IPS DF 6.9 (cell line): ENCODE results near the gene BIRC7.
A peak's percentile ranks its signal among the peaks of the same experiment; 100 is the strongest.

Experiments
- DNase-seq: peaks from one replicate; pipeline ENCODE4 v3.0.0-alpha.2; 2013; ENCODE audit warnings: low read depth, low spot score
- H3K27ac ChIP-seq: one replicate; pipeline ENCODE4 v1.5.1; 2013; ENCODE audit warnings: low read length, control low read depth
- H3K27me3 ChIP-seq: 2 replicates; pipeline ENCODE4 v1.6.1; 2013; ENCODE audit warnings: mild to moderate bottlenecking, low read length; ENCODE audit not compliant: control insufficient read depth, insufficient read depth
- H3K36me3 ChIP-seq: 2 replicates; pipeline ENCODE4 v1.6.1; 2013; ENCODE audit warnings: low read length; ENCODE audit not compliant: control insufficient read depth, insufficient read depth
- H3K4me1 ChIP-seq: 2 replicates; pipeline ENCODE4 v1.6.1; 2013; ENCODE audit warnings: low read length; ENCODE audit not compliant: control insufficient read depth, insufficient read depth
- H3K4me3 ChIP-seq: 2 replicates; pipeline ENCODE4 v1.5.1; 2013; ENCODE audit warnings: mild to moderate bottlenecking, low read length
- H3K9me3 ChIP-seq: 2 replicates; pipeline ENCODE4 v1.6.1; 2013; ENCODE audit warnings: low read length, inconsistent platforms; ENCODE audit not compliant: control insufficient read depth, insufficient read depth
- WGBS: extraction: QIAGEN DNeasy Blood & Tissue Kit; methylation state at CpG from one replicate; pipeline ENCODE4 v1.1.7; 2013; ENCODE audit warnings: mixed read lengths, missing lambda C conversion rate; ENCODE audit not compliant: insufficient read length, insufficient coverage; 5-methylcytosine and 5-hydroxymethylcytosine counted together

Gene BIRC7

GRCh38 chr20:63264000-63264399, 28.3 kb downstream of the BIRC7 start:
- Histone ChIP-seq H3K9me3 (no peaks in the 10 kb centered on the region), H3K4me3 (no peak overlapping the region), H3K27ac (no peak overlapping the region), H3K4me1 (no peaks in the 10 kb centered on the region; the same call in 1 of the 2 replicates), H3K36me3 (peaks cover 3% of the 10 kb centered on the region; the same call in 1 of the 2 replicates), H3K27me3 (no peaks in the 10 kb centered on the region)
- no peak for DNase-seq
- no CpG with 5 or more reads among the region's 10 CpGs for WGBS

- WGBS, result no CpG with 5 or more reads among the region's 14 CpGs
- no peak for DNase-seq
- Histone ChIP-seq H3K27ac (no peak overlapping the region), H3K36me3 (peaks cover 3% of the 10 kb centered on the region; the same call in 1 of the 2 replicates), H3K4me3 (no peak overlapping the region), H3K27me3 (no peaks in the 10 kb centered on the region), H3K4me1 (no peaks in the 10 kb centered on the region; the same call in 1 of the 2 replicates), H3K9me3 (no peaks in the 10 kb centered on the region)
These were observed 28.8 kb downstream of the BIRC7 start for GRCh38 chr20:63264519-63264918.

DNA sequence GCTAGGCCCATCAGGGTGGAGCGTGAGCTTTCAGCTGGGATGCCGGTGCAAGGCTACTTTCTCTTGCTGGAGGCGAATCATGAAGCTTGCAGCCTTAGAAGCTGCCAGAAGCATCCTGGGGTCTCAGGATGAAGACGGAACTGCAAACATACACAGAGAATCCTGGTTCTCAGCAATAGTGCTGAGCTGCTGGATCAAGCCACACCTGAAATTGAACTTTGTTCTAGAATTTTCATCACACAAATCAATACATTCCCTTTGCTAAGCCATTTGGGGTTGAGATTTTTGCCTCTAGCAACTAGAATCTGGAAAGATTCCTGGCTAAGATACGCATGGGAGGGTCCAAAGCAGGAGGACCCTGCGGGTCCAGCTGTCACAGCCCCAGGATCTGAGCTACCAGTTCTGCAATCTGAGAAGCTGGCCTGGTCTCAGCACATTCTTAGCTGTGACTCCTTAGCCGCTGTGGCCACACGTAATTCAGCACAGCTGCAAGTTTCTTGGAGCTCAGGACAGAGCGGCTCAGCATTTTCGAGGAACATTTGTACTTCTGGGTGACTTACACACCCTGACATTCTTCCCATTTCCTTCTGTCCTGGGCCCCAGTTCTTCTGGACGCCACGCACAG, 30.3 kb downstream of the BIRC7 start:
- Histone ChIP-seq H3K36me3 (no peaks in the 10 kb centered on the region; the same call in 1 of the 2 replicates), H3K27ac (no peak overlapping the region), H3K4me1 (no peaks in the 10 kb centered on the region; the same call in 1 of the 2 replicates), H3K4me3 (no peak overlapping the region), H3K27me3 (no peaks in the 10 kb centered on the region), H3K9me3 (no peaks in the 10 kb centered on the region)
- WGBS, result no CpG with 5 or more reads among the region's 12 CpGs
- no peak for DNase-seq

DNA sequence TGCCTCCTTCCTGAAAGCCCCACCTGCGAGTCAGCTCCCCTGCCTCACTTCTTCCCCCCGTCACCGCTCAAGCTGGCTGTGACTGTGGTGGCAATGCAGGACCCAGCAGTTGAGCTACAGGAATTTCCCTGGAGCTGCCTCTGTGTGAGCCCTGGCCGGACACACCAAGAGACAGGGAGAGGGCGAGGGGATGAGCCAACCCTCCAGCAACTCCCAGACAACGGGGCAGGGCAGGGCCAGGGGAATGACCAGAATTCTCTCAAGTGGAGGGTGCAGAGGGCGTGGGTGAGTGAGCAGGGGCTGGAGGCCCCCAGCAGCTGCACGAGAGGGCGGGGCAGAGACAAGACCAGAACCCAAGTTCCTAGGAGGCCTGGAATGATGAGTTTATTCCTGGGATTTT, 32.0 kb downstream of the BIRC7 start:
- Histone ChIP-seq H3K36me3 (no peaks in the 10 kb centered on the region), H3K27me3 (no peaks in the 10 kb centered on the region), H3K4me3 (no peak overlapping the region), H3K4me1 (no peaks in the 10 kb centered on the region; the same call in 1 of the 2 replicates), H3K27ac (no peak overlapping the region), H3K9me3 (no peaks in the 10 kb centered on the region)
- no peak for DNase-seq
- no CpG with 5 or more reads among the region's 9 CpGs for WGBS

GRCh38 chr20:63268256-63268655, 32.6 kb downstream of the BIRC7 start:
- no peaks in the 10 kb centered on the region for H3K27me3 ChIP-seq
- H3K9me3 ChIP-seq, result no peaks in the 10 kb centered on the region
- H3K36me3 ChIP-seq, result no peaks in the 10 kb centered on the region
- H3K4me3 ChIP-seq, result no peak overlapping the region
- no peak for DNase-seq
- WGBS, result no CpG with 5 or more reads among the region's 7 CpGs
- no peak overlapping the region for H3K27ac ChIP-seq
- no peaks in the 10 kb centered on the region for H3K4me1 ChIP-seq

DNA sequence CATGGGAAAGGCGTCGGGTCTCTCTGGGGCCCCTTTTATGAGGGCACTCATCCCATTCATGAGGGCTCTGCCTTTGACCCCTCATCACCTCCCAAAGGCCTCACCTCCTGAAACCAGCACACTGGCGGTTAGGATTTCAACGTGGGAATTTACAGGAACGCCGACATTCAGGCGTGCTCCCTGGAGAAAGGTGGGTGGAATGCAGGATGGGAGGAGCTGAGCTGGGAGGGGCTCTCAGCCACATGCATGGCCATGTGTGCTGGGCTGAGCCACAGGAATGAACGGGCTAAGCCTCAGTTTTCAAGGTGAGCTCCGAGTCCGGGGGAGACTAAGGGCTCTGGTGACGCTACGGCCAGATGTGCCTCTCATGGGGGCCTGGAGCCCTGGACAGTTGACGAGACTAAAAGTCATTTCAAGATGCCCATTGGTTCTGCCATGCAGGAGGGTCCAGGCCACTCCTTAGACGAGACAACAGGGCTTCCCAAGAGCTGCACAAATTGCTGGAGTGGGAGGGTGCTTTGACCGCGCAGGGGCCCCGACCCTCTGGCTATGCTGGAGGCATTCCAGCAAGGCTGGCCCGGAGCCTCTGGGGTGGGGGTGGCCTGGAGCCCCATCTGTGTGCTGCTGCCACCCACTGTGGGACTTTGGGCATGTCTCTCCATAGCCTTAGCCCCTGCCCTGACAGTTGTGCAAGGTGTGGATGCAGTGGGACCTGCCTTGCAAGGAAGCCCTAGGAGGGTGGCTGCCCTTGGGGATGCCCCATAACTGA, 33.1 kb downstream of the BIRC7 start:
- Histone ChIP-seq H3K4me1 (no peaks in the 10 kb centered on the region), H3K27ac (no peak overlapping the region), H3K27me3 (no peaks in the 10 kb centered on the region), H3K9me3 (no peaks in the 10 kb centered on the region), H3K4me3 (no peak overlapping the region), H3K36me3 (no peaks in the 10 kb centered on the region)
- DNase-seq, result no peak
- WGBS, result no CpG with 5 or more reads among the region's 18 CpGs

- H3K4me1 ChIP-seq, result 0 out of 2 replicates have a peak, but pooled peaks cover 1% of the 10 kb centered on the region
- no peak overlapping the region for H3K27ac ChIP-seq
- no peak for DNase-seq
- H3K4me3 ChIP-seq, result no peak overlapping the region
- WGBS, result no CpG with 5 or more reads among the region's 9 CpGs
- no peaks in the 10 kb centered on the region for H3K36me3 ChIP-seq
- H3K9me3 ChIP-seq, result no peaks in the 10 kb centered on the region
- no peaks in the 10 kb centered on the region for H3K27me3 ChIP-seq
These were observed 34.0 kb downstream of the BIRC7 start for GRCh38 chr20:63269724-63270123.

- H3K27ac ChIP-seq, result no peak overlapping the region
- WGBS, result no CpG with 5 or more reads among the region's 9 CpGs
- H3K27me3 ChIP-seq, result no peaks in the 10 kb centered on the region
- H3K4me1 ChIP-seq, result 0 out of 2 replicates have a peak, but pooled peaks cover 1% of the 10 kb centered on the region
- no peak for DNase-seq
- no peaks in the 10 kb centered on the region for H3K36me3 ChIP-seq
- H3K4me3 ChIP-seq, result no peak overlapping the region
- no peaks in the 10 kb centered on the region for H3K9me3 ChIP-seq
These were observed 35.1 kb downstream of the BIRC7 start for GRCh38 chr20:63270606-63271325.

DNA sequence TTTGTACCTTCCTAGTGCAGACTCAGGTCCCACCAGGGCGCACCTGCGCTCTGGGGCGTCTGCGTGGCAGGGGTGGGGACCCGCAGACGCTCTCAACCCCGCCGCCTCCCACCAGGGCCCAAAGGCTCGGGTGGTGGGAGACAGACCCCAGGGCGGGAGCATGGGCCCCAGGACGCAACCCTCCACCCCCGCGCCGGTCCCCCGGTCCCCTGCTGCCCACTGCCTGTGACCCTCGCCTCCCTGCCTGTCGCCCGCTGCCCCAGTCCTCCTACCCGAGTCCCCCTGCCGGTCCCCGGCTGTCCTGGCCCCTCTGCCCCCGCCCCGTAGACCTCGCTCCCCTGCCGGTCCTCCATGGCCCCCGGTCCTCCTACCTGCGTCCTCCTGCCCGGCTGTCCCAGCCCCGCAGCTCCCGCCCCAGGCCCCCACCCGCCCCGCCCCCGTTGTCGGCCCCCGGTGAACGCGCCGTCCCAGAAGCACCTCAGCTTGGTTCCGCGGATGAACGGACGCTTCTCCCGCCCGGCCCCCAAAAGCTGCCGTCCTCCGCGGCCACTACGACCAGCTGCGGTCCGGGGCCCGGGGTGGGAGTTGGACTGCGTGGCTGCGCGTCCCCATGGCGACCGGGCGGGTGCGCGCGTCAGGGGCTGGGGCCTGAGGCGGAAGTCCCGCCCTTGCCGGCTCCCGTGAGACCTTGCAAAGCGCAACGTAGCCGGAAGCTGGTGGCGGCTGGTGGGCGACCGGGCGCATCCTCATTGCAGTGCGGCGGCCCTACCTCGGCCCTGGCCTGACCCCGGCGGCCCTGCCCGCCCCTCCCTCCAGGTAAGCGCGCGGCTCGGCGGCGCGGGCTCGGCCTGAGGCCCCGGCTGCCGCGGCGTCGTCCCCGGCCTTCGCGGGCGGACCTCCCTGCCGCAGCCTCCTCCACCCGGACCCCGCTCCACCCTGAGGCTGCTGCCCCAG, 36.7 kb downstream of the BIRC7 start, which contains the start of gene ARFGAP1:
ARFGAP1 (plus strand) TSS at position 709 of the 954 bp plus-strand sequence. CDS start 2,768 bp downstream, outside the sequence.
- Histone ChIP-seq H3K27ac (no peak within 1 kb of the TSS), H3K36me3 (peaks cover 13% of the 10 kb centered on the region), H3K9me3 (no peaks in the 10 kb centered on the region), H3K27me3 (no peaks in the 10 kb centered on the region), H3K4me1 (0 out of 2 replicates have a peak, but pooled peaks cover 1% of the 10 kb centered on the region), H3K4me3 (peak within 1 kb of the TSS; percentile 82)
- peak; percentile 70 for DNase-seq
- WGBS, result no CpG with 5 or more reads among the region's 97 CpGs
